ENCODE data around the gene CHST15.

The CHST15 gene

GRCh38 chr10:124001391-124002148, 91.8 kb downstream of the CHST15 start:
- no peak for DNase-seq (ENCODE audit: low read depth in 1 of 2, low spot score in 1 of 2)

- no peak for DNase-seq (ENCODE audit: low read depth in 1 of 2, low spot score in 1 of 2)
Measured at GRCh38 chr10:124000792-124001201, 92.6 kb downstream of the CHST15 start.

- no peak for DNase-seq (ENCODE audit: low read depth in 1 of 2, low spot score in 1 of 2)
Measured at GRCh38 chr10:123999956-124000615, 93.3 kb downstream of the CHST15 start.

GRCh38 chr10:123999261-123999660, 94.1 kb downstream of the CHST15 start:
- DNase-seq (ENCODE audit: low read depth in 1 of 2, low spot score in 1 of 2): no peak

- no peak for DNase-seq (ENCODE audit: low read depth in 1 of 2, low spot score in 1 of 2)
Measured at GRCh38 chr10:123998197-123999141, 94.9 kb downstream of the CHST15 start.

GRCh38 chr10:123997486-123998196, 95.8 kb downstream of the CHST15 start:
- no peak for DNase-seq (ENCODE audit: low read depth in 1 of 2, low spot score in 1 of 2)

GRCh38 chr10:123997013-123997412, 96.4 kb downstream of the CHST15 start:
- no peak for DNase-seq (ENCODE audit: low read depth in 1 of 2, low spot score in 1 of 2)

GRCh38 chr10:123996302-123996701, 97.1 kb downstream of the CHST15 start:
- no peak for DNase-seq (ENCODE audit: low read depth in 1 of 2, low spot score in 1 of 2)

GRCh38 chr10:123995461-123996131, 97.8 kb downstream of the CHST15 start:
- DNase-seq (ENCODE audit: low read depth in 1 of 2, low spot score in 1 of 2): no peak

- no peak for DNase-seq (ENCODE audit: low read depth in 1 of 2, low spot score in 1 of 2)
Measured at GRCh38 chr10:123995082-123995460, 98.3 kb downstream of the CHST15 start.

- peak; percentile 67 to 74 for DNase-seq (ENCODE audit: low read depth in 1 of 2, low spot score in 1 of 2)
Measured at GRCh38 chr10:123994417-123995081, 98.8 kb downstream of the CHST15 start.

GRCh38 chr10:123993534-123994416, 99.6 kb downstream of the CHST15 start:
- DNase-seq (ENCODE audit: low read depth in 1 of 2, low spot score in 1 of 2): no peak

- DNase-seq (ENCODE audit: low read depth in 1 of 2, low spot score in 1 of 2): no peak
Measured at GRCh38 chr10:123991611-123992570, 101.5 kb downstream of the CHST15 start.

GRCh38 chr10:123990889-123991288, 102.5 kb downstream of the CHST15 start:
- no peak for DNase-seq (ENCODE audit: low read depth in 1 of 2, low spot score in 1 of 2)

GRCh38 chr10:123988694-123989093, 104.7 kb downstream of the CHST15 start:
- DNase-seq (ENCODE audit: low read depth in 1 of 2, low spot score in 1 of 2): no peak

- DNase-seq (ENCODE audit: low read depth in 1 of 2, low spot score in 1 of 2): no peak
Measured at GRCh38 chr10:123986736-123987135, 106.7 kb downstream of the CHST15 start.

GRCh38 chr10:123974406-123974805, 119.0 kb downstream of the CHST15 start:
- no peak for DNase-seq (ENCODE audit: low read depth in 1 of 2, low spot score in 1 of 2)
